GM21526 (cell line): ENCODE data around the gene SLC17A3.

Source experiments
- ATAC-seq: cut with Tn5 transposase; IDR thresholded peaks from one replicate; pipeline ENCODE4 v1.9.1; 2021; ENCODE audit warnings: moderate library complexity; ENCODE audit not compliant: unreplicated experiment, low FRiP score

SLC17A3 gene

GRCh38 chr6:25889877-25890853, 16.1 kb upstream of the SLC17A3 start:
- no peak for ATAC-seq

- ATAC-seq = no peak
Observed at GRCh38 chr6:25888626-25889025, 14.6 kb upstream of the SLC17A3 start.

- ATAC-seq = no peak
Observed at GRCh38 chr6:25886066-25886465, 12.0 kb upstream of the SLC17A3 start.

- no peak for ATAC-seq
Observed at GRCh38 chr6:25883991-25884390, 9.9 kb upstream of the SLC17A3 start.

GRCh38 chr6:25883536-25883935, 9.5 kb upstream of the SLC17A3 start:
- no peak for ATAC-seq

GRCh38 chr6:25882051-25882496, 8.0 kb upstream of the SLC17A3 start:
- no peak for ATAC-seq

- no peak for ATAC-seq
Observed at GRCh38 chr6:25880601-25881000, 6.6 kb upstream of the SLC17A3 start.

- ATAC-seq = no peak
Observed at GRCh38 chr6:25878721-25879322, 4.8 kb upstream of the SLC17A3 start.

- no peak for ATAC-seq
Observed at GRCh38 chr6:25875926-25876602, 2.0 kb upstream of the SLC17A3 start.

GRCh38 chr6:25875563-25875905, 1.5 kb upstream of the SLC17A3 start:
- no peak for ATAC-seq

GRCh38 chr6:25874822-25875562, 949 bp upstream of the SLC17A3 start:
- no peak for ATAC-seq

- no peak for ATAC-seq
Observed at GRCh38 chr6:25872814-25873213, 1.2 kb downstream of the SLC17A3 start.

GRCh38 chr6:25869840-25870239, 4.2 kb downstream of the SLC17A3 start:
- no peak for ATAC-seq

GRCh38 chr6:25868436-25869183, 5.4 kb downstream of the SLC17A3 start:
- no peak for ATAC-seq

- no peak for ATAC-seq
Observed at GRCh38 chr6:25866011-25866410, 8.0 kb downstream of the SLC17A3 start.

- ATAC-seq = no peak
Observed at GRCh38 chr6:25863360-25863759, 10.7 kb downstream of the SLC17A3 start.

- ATAC-seq = no peak
Observed at GRCh38 chr6:25862199-25862598, 11.8 kb downstream of the SLC17A3 start.

- ATAC-seq = no peak
Observed at GRCh38 chr6:25852756-25853155, 21.3 kb downstream of the SLC17A3 start.

- ATAC-seq = no peak
Observed at GRCh38 chr6:25851961-25852360, 22.1 kb downstream of the SLC17A3 start.

GRCh38 chr6:25844518-25844917, 29.5 kb downstream of the SLC17A3 start:
- no peak for ATAC-seq
